ENCODE data around the gene PLEK2.

DNA sequence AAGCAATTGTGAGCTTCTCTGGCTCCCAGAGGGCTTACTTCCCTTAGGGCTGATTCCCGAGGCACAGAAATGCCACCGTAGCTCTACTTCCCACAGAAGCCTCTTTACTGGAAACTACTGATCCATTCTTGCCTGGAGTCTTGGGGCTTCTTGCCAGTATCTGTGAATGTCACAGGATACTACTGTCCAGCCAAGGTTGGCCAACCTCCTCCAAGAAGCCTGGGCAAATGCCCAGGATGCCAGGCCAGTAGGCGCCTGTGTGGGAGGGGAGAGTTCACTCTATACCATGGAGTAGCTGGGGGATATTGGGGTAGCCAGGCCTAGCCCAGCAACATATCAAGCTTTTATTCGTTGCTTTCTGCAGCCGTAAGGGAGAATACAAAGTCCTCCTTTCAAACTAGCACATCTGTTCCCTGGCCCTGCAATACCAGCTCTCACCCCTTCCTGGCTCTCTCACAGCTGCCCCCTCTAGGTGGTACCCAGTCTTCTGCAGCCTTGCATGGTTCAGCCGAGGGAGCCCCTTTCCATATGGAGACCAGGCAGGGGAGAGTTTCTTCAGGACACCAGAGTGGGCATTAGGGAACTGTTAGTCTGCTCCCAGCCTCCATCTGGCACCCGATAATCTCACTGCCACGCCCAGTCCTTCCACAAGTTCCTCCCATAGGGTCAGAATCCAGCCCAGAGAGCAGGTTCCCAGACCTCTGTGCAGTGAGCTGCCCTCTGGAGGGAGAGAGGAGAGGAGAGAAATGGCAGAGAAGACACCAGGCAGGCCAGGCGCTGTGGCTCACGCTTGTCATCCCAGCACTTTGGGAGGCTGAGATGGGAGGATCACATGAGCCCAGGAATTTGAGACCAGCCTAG is 24.3 kb upstream of the PLEK2 start:
- no peak for TF ChIP-seq POLR2A (IDR thresholded peaks at IDR 0.05)
- TF ChIP-seq, protein P1, sequence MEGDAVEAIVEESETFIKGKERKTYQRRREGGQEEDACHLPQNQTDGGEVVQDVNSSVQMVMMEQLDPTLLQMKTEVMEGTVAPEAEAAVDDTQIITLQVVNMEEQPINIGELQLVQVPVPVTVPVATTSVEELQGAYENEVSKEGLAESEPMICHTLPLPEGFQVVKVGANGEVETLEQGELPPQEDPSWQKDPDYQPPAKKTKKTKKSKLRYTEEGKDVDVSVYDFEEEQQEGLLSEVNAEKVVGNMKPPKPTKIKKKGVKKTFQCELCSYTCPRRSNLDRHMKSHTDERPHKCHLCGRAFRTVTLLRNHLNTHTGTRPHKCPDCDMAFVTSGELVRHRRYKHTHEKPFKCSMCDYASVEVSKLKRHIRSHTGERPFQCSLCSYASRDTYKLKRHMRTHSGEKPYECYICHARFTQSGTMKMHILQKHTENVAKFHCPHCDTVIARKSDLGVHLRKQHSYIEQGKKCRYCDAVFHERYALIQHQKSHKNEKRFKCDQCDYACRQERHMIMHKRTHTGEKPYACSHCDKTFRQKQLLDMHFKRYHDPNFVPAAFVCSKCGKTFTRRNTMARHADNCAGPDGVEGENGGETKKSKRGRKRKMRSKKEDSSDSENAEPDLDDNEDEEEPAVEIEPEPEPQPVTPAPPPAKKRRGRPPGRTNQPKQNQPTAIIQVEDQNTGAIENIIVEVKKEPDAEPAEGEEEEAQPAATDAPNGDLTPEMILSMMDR (IDR thresholded peaks at IDR 0.05), result no peak
- TF ChIP-seq POLR2AphosphoS5 (IDR thresholded peaks at IDR 0.05), result no peak

Measured in prostate gland (tissue), 2 donors.